Keratinocyte (primary cell): Measurements from ENCODE around the gene BBOX1. TPM values are rescaled to one million over a fixed set of nuclear protein-coding genes. Genes with fewer than 3 reads are reported as not detected.
A peak's percentile ranks its signal among the peaks of the same experiment; 100 is the strongest.

ENCODE experiments used
- DNase-seq: peaks from one replicate; pipeline ENCODE4 v3.0.0-alpha.2; 2011; ENCODE audit warnings: low read depth, missing footprints, low spot score
- FAIRE-seq: peaks from 2 replicates; lab custom pipeline; 2011; peaks lifted over from hg19 to GRCh38; lab: Jason Lieb, UNC
- H2AFZ ChIP-seq: 2 replicates; pipeline ENCODE4 v1.6.0; 2012; ENCODE audit warnings: low read length, control low read depth, inconsistent platforms; ENCODE audit not compliant: control insufficient read depth
- H3K27ac ChIP-seq: 2 replicates; pipeline ENCODE4 v1.5.1; 2011; ENCODE audit warnings: low read length; ENCODE audit not compliant: control insufficient read depth, insufficient read depth
- H3K27me3 ChIP-seq: 3 replicates; pipeline ENCODE4 v1.6.0; 2011; ENCODE audit warnings: low read length; ENCODE audit not compliant: control insufficient read depth, insufficient read depth; ENCODE audit errors: extremely low read depth
- H3K36me3 ChIP-seq, 2 experiments: 2 replicates in 1 of 2; 3 replicates in 1 of 2; pipeline ENCODE4 v1.5.1; 2011; ENCODE audit warnings: low read length in 2 of 2, mild to moderate bottlenecking in 1 of 2; ENCODE audit not compliant: control insufficient read depth in 2 of 2, insufficient read depth in 2 of 2; ENCODE audit errors: extremely low read depth in 1 of 2
- H3K4me1 ChIP-seq: 3 replicates; pipeline ENCODE4 v1.5.1; 2011; ENCODE audit warnings: low read length; ENCODE audit not compliant: control insufficient read depth, insufficient read depth; ENCODE audit errors: extremely low read depth
- H3K4me2 ChIP-seq: 3 replicates; pipeline ENCODE4 v1.6.0; 2011; ENCODE audit warnings: low read depth, low read length; ENCODE audit not compliant: control insufficient read depth, insufficient read depth; ENCODE audit errors: extremely low read depth
- H3K4me3 ChIP-seq, 3 experiments: fragments of 200-600 bp in 1 of 3; sonication (generic) in 1 of 3; 2 replicates in 2 of 3; 3 replicates in 1 of 3; pipeline ENCODE4 v1.5.1; 2011 to 2016; ENCODE audit warnings: low read length in 3 of 3, mild to moderate bottlenecking in 3 of 3, control low read depth in 2 of 3, inconsistent platforms in 1 of 3, low read depth in 1 of 3, mixed read lengths in 1 of 3, mixed run types in 1 of 3, moderate library complexity in 1 of 3; ENCODE audit not compliant: control insufficient read depth in 2 of 3, insufficient read depth in 2 of 3; ENCODE audit errors: extremely low read depth in 1 of 3
- H3K79me2 ChIP-seq: 2 replicates; pipeline ENCODE4 v1.6.0; 2012; ENCODE audit warnings: low read length; ENCODE audit not compliant: control insufficient read depth, insufficient read depth
- H3K9ac ChIP-seq: 3 replicates; pipeline ENCODE4 v1.6.0; 2011; ENCODE audit warnings: low read length; ENCODE audit not compliant: control insufficient read depth, insufficient read depth; ENCODE audit errors: extremely low read depth
- H3K9me1 ChIP-seq: 3 replicates; pipeline ENCODE4 v1.6.0; 2011; ENCODE audit warnings: low read length; ENCODE audit not compliant: control insufficient read depth, insufficient read depth; ENCODE audit errors: extremely low read depth
- H3K9me3 ChIP-seq: 2 replicates; pipeline ENCODE4 v1.5.1; 2012; ENCODE audit warnings: low read depth, low read length; ENCODE audit not compliant: control insufficient read depth
- H4K20me1 ChIP-seq: 3 replicates; pipeline ENCODE4 v1.6.0; 2011; ENCODE audit warnings: low read length; ENCODE audit not compliant: control insufficient read depth, insufficient read depth; ENCODE audit errors: extremely low read depth
- EZH2 ChIP-seq: IDR thresholded peaks from one replicate; pipeline ENCODE4 v1.6.1; 2012; ENCODE audit warnings: inconsistent platforms, mild to moderate bottlenecking, low read length, moderate library complexity
- dilution Hi-C: fragments of 300-500 bp; cut with MboI; formaldehyde crosslinking; loops from one replicate; pipeline ENCODE4 v1.7.0; 2020; ENCODE audit warnings: low sequenced_read_pairs; ENCODE audit not compliant: extremely low pct_ligation_motif_present
- polyA plus RNA-seq, 5 experiments: library from polyadenylated mRNA; depleted of rRNA in 3 of 5; stranded (reverse) in 3 of 5; stranded (forward) in 1 of 5; unstranded in 1 of 5; fragments of >200 nt; gene quantifications; 1 replicate in 1 of 5; 2 replicates in 3 of 5; 3 replicates in 1 of 5; pipeline versions ENCODE4 v1.2.1 to v1.2.3, GENCODE V29; 2011 to 2012; ENCODE audit warnings: missing spikeins in 2 of 5, low read depth in 1 of 5, low replicate concordance in 1 of 5
- TF ChIP-seq, protein P1 (sequence below), 3 experiments: IDR thresholded peaks in 1 of 3; conservative IDR thresholded peaks in 1 of 3; optimal IDR thresholded peaks in 1 of 3; 2 replicates in 2 of 3; 3 replicates in 1 of 3; pipeline versions ENCODE3 to v1.5.1; 2011; ENCODE audit warnings: low read length in 3 of 3, mild to moderate bottlenecking in 3 of 3, moderate library complexity in 2 of 3, control low read depth in 1 of 3, inconsistent platforms in 1 of 3; ENCODE audit not compliant: insufficient read depth in 2 of 3; ENCODE audit errors: extremely low read depth in 1 of 3

The BBOX1 gene
- polyA plus RNA-seq, 1 donor (not counting 4 experiments of a cell fraction or from before 2014, with no cell fraction given), result 2.4 TPM

DNA sequence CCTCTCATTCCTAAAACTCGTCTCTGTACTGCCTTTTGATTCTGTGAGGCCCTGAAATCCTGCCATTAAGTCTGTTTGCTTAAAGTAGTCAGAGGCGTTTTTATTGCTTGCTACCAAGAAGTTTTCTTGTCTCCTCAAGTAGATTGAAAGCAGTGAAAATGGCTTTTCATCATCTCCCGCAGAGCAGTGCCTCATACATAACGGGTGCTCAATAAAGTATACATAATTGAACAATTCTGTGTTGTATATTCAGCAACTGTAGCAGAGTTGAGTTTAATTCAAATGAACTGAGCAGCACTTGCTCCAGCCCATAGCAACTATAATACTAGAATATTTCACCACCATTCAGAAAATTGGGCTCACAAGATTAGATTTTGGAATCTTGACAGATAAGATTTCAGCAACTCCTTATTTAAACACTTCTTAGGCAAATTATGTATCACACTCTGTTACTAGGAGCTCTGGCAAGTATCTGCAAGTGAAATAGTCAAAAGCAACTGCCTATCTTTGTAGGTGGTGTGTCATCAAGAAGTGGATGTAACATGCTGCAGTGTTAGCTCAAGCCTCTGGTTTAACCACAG, 26.7 kb upstream of the BBOX1 start:
- Histone ChIP-seq H3K79me2 (no peaks in the 10 kb centered on the region), H2AFZ (no peak overlapping the region), H3K27me3 (no peaks in the 10 kb centered on the region), H3K27ac (no peak overlapping the region), H3K4me1 (peaks cover 10% of the 10 kb centered on the region), H3K9ac (no peak overlapping the region), H3K4me3 (no peak overlapping the region), H3K36me3 (no peaks in the 10 kb centered on the region), H3K9me3 (no peaks in the 10 kb centered on the region), H3K9me1 (no peaks in the 10 kb centered on the region), H4K20me1 (no peaks in the 10 kb centered on the region), H3K4me2 (no peak overlapping the region)
- no peak for TF ChIP-seq EZH2
- TF ChIP-seq, protein P1, sequence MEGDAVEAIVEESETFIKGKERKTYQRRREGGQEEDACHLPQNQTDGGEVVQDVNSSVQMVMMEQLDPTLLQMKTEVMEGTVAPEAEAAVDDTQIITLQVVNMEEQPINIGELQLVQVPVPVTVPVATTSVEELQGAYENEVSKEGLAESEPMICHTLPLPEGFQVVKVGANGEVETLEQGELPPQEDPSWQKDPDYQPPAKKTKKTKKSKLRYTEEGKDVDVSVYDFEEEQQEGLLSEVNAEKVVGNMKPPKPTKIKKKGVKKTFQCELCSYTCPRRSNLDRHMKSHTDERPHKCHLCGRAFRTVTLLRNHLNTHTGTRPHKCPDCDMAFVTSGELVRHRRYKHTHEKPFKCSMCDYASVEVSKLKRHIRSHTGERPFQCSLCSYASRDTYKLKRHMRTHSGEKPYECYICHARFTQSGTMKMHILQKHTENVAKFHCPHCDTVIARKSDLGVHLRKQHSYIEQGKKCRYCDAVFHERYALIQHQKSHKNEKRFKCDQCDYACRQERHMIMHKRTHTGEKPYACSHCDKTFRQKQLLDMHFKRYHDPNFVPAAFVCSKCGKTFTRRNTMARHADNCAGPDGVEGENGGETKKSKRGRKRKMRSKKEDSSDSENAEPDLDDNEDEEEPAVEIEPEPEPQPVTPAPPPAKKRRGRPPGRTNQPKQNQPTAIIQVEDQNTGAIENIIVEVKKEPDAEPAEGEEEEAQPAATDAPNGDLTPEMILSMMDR (optimal IDR thresholded peaks at IDR 0.05 in 1 of 3, IDR thresholded peaks at IDR 0.05 in 1 of 3, conservative IDR thresholded peaks at IDR 0.05 in 1 of 3; ENCODE audit: extremely low read depth in 1 of 3, insufficient read depth in 2 of 3, low read length in 3 of 3), result no peak
- DNase-seq (no peak), FAIRE-seq (peak; percentile 61)
- dilution Hi-C loops, result no loop called here

DNA sequence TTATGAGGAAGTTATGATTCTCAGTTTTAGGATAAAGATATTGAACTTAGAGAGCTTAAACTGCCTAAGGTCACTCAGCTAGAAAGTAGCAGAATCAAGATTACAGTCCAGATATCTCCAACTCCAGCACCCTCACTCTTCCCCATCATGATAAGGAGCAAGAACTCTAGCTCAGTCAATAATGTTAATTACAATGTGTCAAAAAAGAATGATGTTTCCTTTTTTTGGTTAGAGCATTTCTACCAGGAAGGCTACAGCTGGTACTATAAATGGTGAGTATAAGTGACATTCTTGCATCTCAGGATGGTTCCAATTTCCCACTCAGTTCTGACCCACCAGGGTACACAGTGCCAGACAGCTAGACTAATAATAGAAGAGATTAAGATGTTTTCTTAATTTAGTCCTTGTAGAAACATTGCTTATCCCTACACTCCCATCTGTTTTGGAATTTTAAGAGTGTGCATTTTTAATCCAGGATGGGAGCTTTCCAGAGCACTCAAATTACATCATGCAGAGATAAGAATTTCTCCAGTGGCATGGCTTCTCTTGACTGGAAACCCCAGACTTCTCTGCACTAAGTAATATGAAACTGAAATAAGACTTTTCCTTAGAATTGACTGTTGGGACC, 21.6 kb upstream of the BBOX1 start:
- Histone ChIP-seq H3K4me3 (no peak overlapping the region), H2AFZ (no peak overlapping the region), H3K36me3 (no peaks in the 10 kb centered on the region), H3K9me3 (no peaks in the 10 kb centered on the region), H3K27ac (no peak overlapping the region), H3K4me1 (peaks cover 1% of the 10 kb centered on the region), H4K20me1 (no peaks in the 10 kb centered on the region), H3K79me2 (no peaks in the 10 kb centered on the region), H3K27me3 (no peaks in the 10 kb centered on the region), H3K9ac (no peak overlapping the region), H3K9me1 (no peaks in the 10 kb centered on the region), H3K4me2 (no peak overlapping the region)
- dilution Hi-C loops, result no loop called here
- FAIRE-seq, result no peak
- no peak for DNase-seq
- no peak for TF ChIP-seq EZH2
- TF ChIP-seq, protein P1 (optimal IDR thresholded peaks at IDR 0.05 in 1 of 3, IDR thresholded peaks at IDR 0.05 in 1 of 3, conservative IDR thresholded peaks at IDR 0.05 in 1 of 3; ENCODE audit: extremely low read depth in 1 of 3, insufficient read depth in 2 of 3, low read length in 3 of 3), result no peak
